Measurements from ENCODE around the gene ZDHHC7. TPM values are rescaled to one million over a fixed set of nuclear protein-coding genes. Genes with fewer than 3 reads are reported as not detected.

ZDHHC7 gene
- total RNA-seq, 2 experiments from 2014 or later, result 20.7 to 23.6 TPM

DNA sequence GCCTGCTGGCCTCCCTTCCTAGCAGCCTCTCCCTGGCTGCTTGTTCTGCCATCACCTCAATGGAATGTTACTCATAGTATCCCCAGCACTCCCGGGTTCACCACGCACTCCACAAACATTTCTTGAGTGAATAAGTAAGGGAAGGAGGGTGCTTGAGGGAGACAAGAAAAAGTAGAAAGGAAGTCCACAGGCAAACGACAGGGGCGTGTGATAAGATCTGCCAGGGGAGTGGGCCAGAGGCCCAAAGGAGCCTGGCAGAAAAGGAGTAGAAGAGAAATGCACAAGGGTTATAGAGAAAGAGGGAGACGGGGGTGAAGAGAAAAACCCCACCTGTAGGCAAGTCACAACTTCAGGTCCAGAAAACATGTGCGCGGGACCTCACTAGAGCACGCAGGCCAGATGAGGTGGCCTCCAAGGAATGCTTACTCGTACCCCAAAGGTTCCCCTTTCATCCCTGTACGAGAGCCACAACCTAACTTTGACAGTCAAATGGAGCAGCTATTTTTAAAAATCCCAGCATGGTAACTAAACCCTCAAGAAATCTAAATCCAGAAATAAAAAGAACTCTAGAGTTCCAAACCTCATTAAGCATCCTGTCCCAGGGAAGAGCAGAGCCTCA is 6.6 kb downstream of the ZDHHC7 start:
- TF ChIP-seq, protein P1, sequence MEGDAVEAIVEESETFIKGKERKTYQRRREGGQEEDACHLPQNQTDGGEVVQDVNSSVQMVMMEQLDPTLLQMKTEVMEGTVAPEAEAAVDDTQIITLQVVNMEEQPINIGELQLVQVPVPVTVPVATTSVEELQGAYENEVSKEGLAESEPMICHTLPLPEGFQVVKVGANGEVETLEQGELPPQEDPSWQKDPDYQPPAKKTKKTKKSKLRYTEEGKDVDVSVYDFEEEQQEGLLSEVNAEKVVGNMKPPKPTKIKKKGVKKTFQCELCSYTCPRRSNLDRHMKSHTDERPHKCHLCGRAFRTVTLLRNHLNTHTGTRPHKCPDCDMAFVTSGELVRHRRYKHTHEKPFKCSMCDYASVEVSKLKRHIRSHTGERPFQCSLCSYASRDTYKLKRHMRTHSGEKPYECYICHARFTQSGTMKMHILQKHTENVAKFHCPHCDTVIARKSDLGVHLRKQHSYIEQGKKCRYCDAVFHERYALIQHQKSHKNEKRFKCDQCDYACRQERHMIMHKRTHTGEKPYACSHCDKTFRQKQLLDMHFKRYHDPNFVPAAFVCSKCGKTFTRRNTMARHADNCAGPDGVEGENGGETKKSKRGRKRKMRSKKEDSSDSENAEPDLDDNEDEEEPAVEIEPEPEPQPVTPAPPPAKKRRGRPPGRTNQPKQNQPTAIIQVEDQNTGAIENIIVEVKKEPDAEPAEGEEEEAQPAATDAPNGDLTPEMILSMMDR (IDR thresholded peaks at IDR 0.05), result no peak
- Mint-ChIP-seq H3K9me3 (no peaks in the 10 kb centered on the region), H3K36me3 (ENCODE audit: low read depth) (peaks cover 2% of the 10 kb centered on the region), H3K27me3 (no peaks in the 10 kb centered on the region), H3K4me1 (ENCODE audit: low read depth) (peaks cover 59% of the 10 kb centered on the region), H3K4me3 (no peak overlapping the region), H3K27ac (no peak overlapping the region)
- DNase-seq, result no peak
- ChIA-PET CTCF (interaction anchor here (0.9 to 2.3 kb wide), 6 partner anchors 10 to 250 kb away, joined by 3 to 11 read pairs (median 4); no protein-coding TSS in a partner anchor), POLR2A (no interaction called here)
- intact Hi-C loops (cut with micrococcal nuclease), result no loop called here
- no peak for ATAC-seq

DNA sequence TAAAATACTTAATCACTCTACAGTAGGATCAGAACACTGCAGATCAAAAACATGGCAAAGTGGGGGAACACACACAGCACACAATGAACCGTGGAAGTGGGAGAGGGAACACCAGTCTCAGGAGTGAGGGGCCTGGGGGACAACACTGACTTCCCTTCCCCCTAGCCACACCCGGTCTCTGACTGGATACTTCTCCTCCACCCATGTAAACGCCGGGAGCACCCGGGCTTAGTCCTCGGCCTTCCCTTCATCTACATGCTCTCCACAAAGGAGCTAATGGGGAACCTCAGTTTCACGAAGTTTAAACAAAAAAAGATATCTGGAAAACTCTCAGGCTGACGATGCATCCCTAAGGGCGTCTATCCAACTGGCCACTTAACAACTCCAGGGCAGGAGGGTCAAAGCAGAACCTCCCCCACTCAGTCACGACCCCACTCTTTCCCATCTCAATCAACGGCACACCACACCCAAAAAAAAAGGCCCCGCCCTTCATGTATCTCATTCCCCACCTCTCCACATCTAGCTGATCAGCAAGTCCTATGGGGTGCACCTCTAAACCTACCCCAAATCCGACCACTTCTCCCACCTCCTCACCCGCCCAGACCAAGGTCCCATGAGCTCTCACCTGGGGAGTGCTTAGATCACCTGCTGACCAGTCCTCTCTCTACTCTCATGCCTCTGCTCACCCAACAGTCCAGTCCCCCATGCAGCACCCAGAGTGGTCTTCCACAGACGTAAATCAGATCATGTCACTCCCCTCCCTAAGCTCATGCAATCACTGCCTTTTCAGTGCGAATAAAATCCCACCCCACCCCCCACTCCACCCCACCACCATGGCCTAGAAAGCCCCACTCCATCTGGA is 7.4 kb downstream of the ZDHHC7 start:
- DNase-seq (no peak), ATAC-seq (no peak)
- POLR2A ChIA-PET, result no interaction called here
- CTCF ChIA-PET, result interaction anchor here (1.1 to 2.3 kb wide), 3 partner anchors 33 to 83 kb away, joined by 3 to 11 read pairs (median 7); no protein-coding TSS in a partner anchor
- H3K36me3 Mint-ChIP-seq (ENCODE audit: low read depth), result peaks cover 6% of the 10 kb centered on the region
- peaks cover 58% of the 10 kb centered on the region for H3K4me1 Mint-ChIP-seq (ENCODE audit: low read depth)
- H3K4me3 Mint-ChIP-seq, result no peak overlapping the region
- no peaks in the 10 kb centered on the region for H3K9me3 Mint-ChIP-seq
- no peaks in the 10 kb centered on the region for H3K27me3 Mint-ChIP-seq
- TF ChIP-seq, protein P1 (IDR thresholded peaks at IDR 0.05), result no peak
- intact Hi-C loops (cut with micrococcal nuclease), result no loop called here
- peak overlapping the region; percentile 12 for H3K27ac Mint-ChIP-seq

DNA sequence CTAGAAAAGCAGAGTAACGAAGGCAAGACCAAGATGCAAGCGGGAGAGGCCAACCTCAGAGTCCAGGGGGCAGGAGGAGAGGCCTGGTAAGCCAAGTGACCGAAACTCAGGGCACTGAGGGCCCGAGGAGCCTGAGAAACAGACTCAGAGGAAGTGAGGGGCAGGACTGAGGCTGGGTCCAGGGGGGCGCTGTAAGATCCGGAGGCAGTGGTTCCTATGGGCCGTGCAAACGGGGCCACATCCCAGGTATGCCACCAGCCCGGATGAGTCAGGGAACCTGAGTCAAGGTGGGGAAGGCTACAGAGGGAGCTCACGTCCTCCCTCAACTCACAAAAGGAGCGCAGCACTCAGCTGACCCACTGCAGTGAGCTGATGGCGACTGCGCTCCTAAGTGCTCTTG is 8.3 kb downstream of the ZDHHC7 start:
- Mint-ChIP-seq H3K4me1 (ENCODE audit: low read depth) (peaks cover 55% of the 10 kb centered on the region), H3K9me3 (no peaks in the 10 kb centered on the region), H3K4me3 (no peak overlapping the region), H3K36me3 (ENCODE audit: low read depth) (peaks cover 6% of the 10 kb centered on the region), H3K27me3 (no peaks in the 10 kb centered on the region), H3K27ac (peak overlapping the region; percentile 47)
- TF ChIP-seq, protein P1 (IDR thresholded peaks at IDR 0.05), result no peak
- ATAC-seq, result no peak
- ChIA-PET CTCF (no interaction called here), POLR2A (no interaction called here)
- DNase-seq, result no peak
- intact Hi-C loops (cut with micrococcal nuclease), result no loop called here

DNA sequence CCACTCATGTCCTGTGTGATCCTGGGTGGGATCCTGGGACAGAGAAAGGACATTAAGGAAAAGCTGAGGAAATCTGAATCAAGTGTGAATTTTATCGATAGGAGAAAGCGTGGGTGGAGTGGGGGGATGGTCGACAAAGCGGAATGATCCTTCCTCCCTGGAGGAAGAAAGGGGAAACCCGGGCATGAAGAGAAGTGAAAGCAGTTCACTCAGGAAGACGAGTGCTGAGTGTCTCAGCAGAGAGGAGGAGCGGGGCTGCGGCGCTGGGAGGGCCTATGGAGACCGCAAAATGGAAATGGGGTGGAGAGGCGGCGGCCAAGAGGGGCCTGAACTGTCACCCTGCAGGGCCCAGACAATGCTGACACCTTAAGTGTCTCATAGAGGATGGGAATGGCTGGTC is 8.7 kb downstream of the ZDHHC7 start:
- peak overlapping the region; percentile 47 for H3K27ac Mint-ChIP-seq
- H3K4me3 Mint-ChIP-seq, result no peak overlapping the region
- H3K27me3 Mint-ChIP-seq, result no peaks in the 10 kb centered on the region
- ATAC-seq, result peak; percentile 66
- POLR2A ChIA-PET, result no interaction called here
- CTCF ChIA-PET, result no interaction called here
- H3K9me3 Mint-ChIP-seq, result no peaks in the 10 kb centered on the region
- DNase-seq, result peak; percentile 19
- TF ChIP-seq, protein P1 (IDR thresholded peaks at IDR 0.05), result no peak
- intact Hi-C loops (cut with micrococcal nuclease), result no loop called here
- H3K4me1 Mint-ChIP-seq (ENCODE audit: low read depth), result peaks cover 52% of the 10 kb centered on the region
- peaks cover 6% of the 10 kb centered on the region for H3K36me3 Mint-ChIP-seq (ENCODE audit: low read depth)

DNA sequence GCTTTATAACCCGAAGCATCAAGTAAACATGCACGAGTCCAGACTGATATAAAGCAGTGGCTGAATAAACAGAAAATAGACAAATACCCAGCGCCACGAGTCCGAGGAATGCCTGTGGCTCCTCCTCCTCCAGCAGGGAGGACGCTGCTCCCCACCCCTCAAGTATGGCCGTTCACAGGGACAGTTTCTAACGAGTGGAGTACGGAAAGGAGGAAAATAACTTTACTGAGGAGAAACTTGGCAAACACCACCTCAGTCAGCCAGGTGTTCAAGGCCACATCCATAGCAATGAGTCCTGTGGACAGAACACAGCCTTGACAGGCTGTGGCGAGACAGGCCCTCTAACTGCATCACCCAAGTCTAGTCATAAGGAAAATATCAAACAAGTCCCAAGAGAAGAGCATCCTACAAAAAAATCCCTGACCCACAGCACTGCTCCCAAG is 9.2 kb downstream of the ZDHHC7 start:
- TF ChIP-seq, protein P1 (IDR thresholded peaks at IDR 0.05), result no peak
- ChIA-PET POLR2A (no interaction called here), CTCF (interaction anchor here (1.5 kb wide), 2 partner anchors 9 to 31 kb away, joined by 3 to 5 read pairs; partner anchors contain the start of gene ZDHHC7)
- DNase-seq (no peak), ATAC-seq (no peak)
- Mint-ChIP-seq H3K27ac (peak overlapping the region; percentile 47), H3K27me3 (no peaks in the 10 kb centered on the region), H3K36me3 (ENCODE audit: low read depth) (peaks cover 6% of the 10 kb centered on the region), H3K9me3 (no peaks in the 10 kb centered on the region), H3K4me1 (ENCODE audit: low read depth) (peaks cover 48% of the 10 kb centered on the region), H3K4me3 (no peak overlapping the region)
- intact Hi-C loops (cut with micrococcal nuclease), result no loop called here

Measured in activated CD8-positive, alpha-beta T cell treated with anti-CD3 and anti-CD28 coated beads for 36 hours (primary cell).